ENCODE data around the gene ATP7B.

Gene ATP7B

GRCh38 chr13:51946163-51946669, 65.0 kb downstream of the ATP7B start:
- no peak overlapping the region for H3K4me3 ChIP-seq (ENCODE audit: low read depth, low read length)
- TF ChIP-seq CTCF (IDR thresholded peaks at IDR 0.05; ENCODE audit: low read depth, low read length), result no peak

- no peak overlapping the region for H3K4me3 ChIP-seq (ENCODE audit: low read depth, low read length)
- no peak for TF ChIP-seq CTCF (IDR thresholded peaks at IDR 0.05; ENCODE audit: low read depth, low read length)
Observed at GRCh38 chr13:51945149-51945548, 66.1 kb downstream of the ATP7B start.

- H3K4me3 ChIP-seq (ENCODE audit: low read depth, low read length), result no peak overlapping the region
Observed at GRCh38 chr13:51944428-51944827, 66.8 kb downstream of the ATP7B start.

DNA sequence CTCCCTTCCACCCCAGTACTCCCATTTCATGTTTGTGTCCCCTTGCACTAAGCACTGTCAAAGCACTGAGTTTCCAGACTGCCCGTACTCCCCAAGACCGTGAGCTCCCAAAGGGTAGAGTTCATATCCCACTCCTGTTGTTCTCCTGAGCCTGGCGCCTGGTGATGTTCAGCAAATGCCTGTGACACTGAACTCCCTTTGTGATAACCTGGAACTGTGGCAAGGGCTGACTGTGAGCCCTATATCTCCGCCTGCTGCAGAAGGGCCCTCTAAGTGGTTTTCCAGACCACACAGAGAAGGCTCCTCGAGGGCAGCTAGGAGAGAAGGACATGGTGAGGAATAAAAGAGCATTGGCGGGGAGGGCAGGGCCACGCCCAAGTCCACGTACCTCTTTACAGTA, 67.5 kb downstream of the ATP7B start:
- H3K4me3 ChIP-seq (ENCODE audit: low read depth, low read length), result no peak overlapping the region
- TF ChIP-seq CTCF (IDR thresholded peaks at IDR 0.05; ENCODE audit: low read depth, low read length), result no peak

More at GRCh38 chr13:51944428-51944827, 66.8 kb downstream of the ATP7B start:
- no peak for TF ChIP-seq CTCF (IDR thresholded peaks at IDR 0.05; ENCODE audit: low read depth, low read length)

DNA sequence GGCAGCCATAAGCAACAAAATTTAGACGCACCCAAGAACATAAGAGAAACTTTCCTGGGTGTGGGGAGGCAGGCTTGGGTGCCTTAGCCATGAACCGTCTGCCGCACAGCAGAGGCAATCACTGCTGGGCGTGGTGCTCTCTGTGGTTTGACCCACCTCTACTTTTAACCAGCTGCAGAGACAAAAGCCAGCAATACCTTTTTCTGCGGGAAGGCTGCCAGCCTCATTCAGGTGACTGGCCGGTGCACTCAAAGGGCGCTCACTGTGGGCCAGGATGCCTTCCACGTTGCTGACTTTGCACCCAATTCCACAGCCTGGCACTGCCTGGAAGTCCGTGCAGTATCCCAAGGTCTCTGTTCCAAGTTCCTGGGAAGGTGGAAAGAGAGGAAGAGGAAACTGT, 69.1 kb downstream of the ATP7B start:
- no peak overlapping the region for H3K4me3 ChIP-seq (ENCODE audit: low read depth, low read length)

DNA sequence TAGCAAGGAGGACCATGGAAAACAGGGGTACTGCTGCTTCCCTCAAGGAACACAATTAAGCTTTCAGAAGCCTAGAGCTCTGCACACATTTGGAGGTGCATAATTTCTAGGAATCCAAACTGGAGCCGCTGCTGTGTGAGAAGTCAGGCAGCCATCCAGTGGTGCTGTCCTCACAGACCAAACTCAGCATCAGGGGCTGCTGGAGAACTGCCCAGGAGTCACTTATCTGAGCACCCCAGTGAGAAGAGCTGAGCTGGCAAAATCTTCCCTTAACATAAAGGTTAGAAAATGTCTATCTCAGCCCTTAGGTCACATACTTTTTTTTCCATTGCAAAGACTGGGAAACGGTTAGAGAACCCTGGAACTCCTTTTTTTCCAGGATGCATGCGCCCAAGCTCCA, 72.8 kb downstream of the ATP7B start:
- H3K4me3 ChIP-seq (ENCODE audit: low read depth, low read length), result no peak overlapping the region
- TF ChIP-seq CTCF (IDR thresholded peaks at IDR 0.05; ENCODE audit: low read depth, low read length), result no peak

More for the DNA sequence above, 69.1 kb downstream of the ATP7B start:
- no peak for TF ChIP-seq CTCF (IDR thresholded peaks at IDR 0.05; ENCODE audit: low read depth, low read length)

DNA sequence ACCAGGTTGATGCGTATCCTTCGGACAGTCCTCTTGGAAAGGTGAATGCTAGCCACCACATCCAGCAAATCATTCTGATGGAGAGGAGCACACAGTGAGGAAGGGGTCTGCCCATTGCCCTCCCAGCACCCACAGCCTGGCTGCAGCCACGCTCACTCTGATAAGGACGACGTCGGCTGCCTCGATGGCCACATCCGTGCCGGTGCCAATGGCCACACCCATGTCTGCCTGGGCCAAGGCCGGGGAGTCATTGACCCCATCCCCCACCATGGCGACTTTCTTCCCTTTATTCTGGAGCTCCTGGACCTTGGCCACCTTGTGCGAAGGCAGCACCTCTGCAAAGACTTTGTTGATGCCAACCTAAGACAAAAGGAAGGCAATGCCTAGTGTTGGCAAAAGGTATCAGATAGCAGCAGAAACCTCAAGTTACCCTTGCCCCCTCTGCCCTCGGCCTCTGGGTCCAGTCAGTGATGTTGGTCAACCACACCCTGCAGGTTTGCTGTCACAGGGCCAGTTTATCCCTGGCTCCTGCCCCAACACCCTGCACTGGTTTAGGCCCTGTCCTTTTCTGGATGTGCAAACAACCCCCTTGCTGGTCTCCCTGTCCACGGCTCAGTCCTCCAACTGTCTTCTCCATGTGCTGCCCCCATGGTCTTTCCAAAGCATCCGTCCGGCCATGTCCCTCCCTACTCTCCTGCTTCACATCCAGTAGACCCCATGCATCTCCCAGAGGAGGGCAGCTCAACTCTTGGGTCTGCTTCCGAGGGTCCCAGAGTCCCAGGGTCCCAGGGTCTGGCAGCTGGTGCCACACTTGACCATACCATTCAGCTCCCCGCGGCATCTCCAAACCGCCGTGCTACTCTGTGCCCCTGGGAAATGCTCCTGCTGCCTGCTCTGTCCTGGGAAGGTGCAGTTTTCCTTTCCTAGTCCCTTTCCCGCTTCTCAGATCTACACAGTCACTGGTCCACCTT, 73.6 kb downstream of the ATP7B start:
- TF ChIP-seq CTCF (IDR thresholded peaks at IDR 0.05; ENCODE audit: low read depth, low read length), result no peak
- no peak overlapping the region for H3K4me3 ChIP-seq (ENCODE audit: low read depth, low read length)
